Measurements from ENCODE around the gene CFLAR. TPM values are rescaled to one million over a fixed set of nuclear protein-coding genes. Genes with fewer than 3 reads are reported as not detected.

Gene CFLAR
- polyA plus RNA-seq, 1 donor from 2014 or later, result 1.6 TPM

DNA sequence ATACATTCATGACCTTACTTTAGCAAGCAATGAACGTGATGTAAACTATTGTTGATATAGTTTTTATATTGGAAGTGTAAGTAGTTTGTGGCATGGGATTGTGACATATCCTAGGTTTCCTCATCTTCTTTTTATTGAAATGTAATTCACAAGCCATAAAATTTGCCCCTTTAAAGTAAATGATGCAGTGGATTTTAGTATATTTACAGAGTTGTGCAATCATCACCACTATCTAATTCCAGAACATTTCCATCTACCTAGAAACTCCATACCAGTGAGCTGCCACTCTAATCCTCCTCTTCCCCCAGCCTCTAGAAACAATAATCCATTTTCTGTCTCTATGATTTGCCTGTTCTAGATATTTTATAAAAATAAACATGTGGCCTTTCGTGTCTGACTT lies 56.3 kb downstream of the CFLAR start:
- Histone ChIP-seq H3K9me2 (ENCODE audit: insufficient read depth, low read length) (no peaks in the 10 kb centered on the region), H3K9me3 (ENCODE audit: low read length) (no peaks in the 10 kb centered on the region), H3K79me2 (replicated peaks; ENCODE audit: insufficient read depth, low read length) (no peaks in the 10 kb centered on the region), H3K27me3 (ENCODE audit: insufficient read depth, low read depth, low read length) (no peaks in the 10 kb centered on the region), H3K4me3 (ENCODE audit: low read length) (no peak overlapping the region), H3F3A (ENCODE audit: insufficient read depth, low read length, poor library complexity, severe bottlenecking) (no peaks in the 10 kb centered on the region), H4K20me1 (ENCODE audit: insufficient read depth) (no peaks in the 10 kb centered on the region), H2AFZ (ENCODE audit: low read depth, low read length) (no peak overlapping the region), H3K36me3 (ENCODE audit: insufficient read depth, low read length) (no peaks in the 10 kb centered on the region), H3K27ac (ENCODE audit: low read length) (no peak overlapping the region), H3K9ac (ENCODE audit: low read length) (no peak overlapping the region), H3K4me2 (ENCODE audit: low read length) (no peak overlapping the region)
- TF ChIP-seq POLR2AphosphoS5 (IDR thresholded peaks at IDR 0.05), result no peak
- TF ChIP-seq, protein P1, sequence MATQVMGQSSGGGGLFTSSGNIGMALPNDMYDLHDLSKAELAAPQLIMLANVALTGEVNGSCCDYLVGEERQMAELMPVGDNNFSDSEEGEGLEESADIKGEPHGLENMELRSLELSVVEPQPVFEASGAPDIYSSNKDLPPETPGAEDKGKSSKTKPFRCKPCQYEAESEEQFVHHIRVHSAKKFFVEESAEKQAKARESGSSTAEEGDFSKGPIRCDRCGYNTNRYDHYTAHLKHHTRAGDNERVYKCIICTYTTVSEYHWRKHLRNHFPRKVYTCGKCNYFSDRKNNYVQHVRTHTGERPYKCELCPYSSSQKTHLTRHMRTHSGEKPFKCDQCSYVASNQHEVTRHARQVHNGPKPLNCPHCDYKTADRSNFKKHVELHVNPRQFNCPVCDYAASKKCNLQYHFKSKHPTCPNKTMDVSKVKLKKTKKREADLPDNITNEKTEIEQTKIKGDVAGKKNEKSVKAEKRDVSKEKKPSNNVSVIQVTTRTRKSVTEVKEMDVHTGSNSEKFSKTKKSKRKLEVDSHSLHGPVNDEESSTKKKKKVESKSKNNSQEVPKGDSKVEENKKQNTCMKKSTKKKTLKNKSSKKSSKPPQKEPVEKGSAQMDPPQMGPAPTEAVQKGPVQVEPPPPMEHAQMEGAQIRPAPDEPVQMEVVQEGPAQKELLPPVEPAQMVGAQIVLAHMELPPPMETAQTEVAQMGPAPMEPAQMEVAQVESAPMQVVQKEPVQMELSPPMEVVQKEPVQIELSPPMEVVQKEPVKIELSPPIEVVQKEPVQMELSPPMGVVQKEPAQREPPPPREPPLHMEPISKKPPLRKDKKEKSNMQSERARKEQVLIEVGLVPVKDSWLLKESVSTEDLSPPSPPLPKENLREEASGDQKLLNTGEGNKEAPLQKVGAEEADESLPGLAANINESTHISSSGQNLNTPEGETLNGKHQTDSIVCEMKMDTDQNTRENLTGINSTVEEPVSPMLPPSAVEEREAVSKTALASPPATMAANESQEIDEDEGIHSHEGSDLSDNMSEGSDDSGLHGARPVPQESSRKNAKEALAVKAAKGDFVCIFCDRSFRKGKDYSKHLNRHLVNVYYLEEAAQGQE (IDR thresholded peaks at IDR 0.05; ENCODE audit: borderline replicate concordance), result no peak
- TF ChIP-seq EP300 (conservative IDR thresholded peaks at IDR 0.05; ENCODE audit: poor library complexity, severe bottlenecking), result no peak
- TF ChIP-seq RAD21 (conservative IDR thresholded peaks at IDR 0.05), result no peak
- no peak for TF ChIP-seq EZH2 (IDR thresholded peaks at IDR 0.05; ENCODE audit: borderline replicate concordance, insufficient read depth, low read length, poor library complexity, severe bottlenecking)
- no peak for TF ChIP-seq TAF1 (IDR thresholded peaks at IDR 0.05; ENCODE audit: low read depth)

DNA sequence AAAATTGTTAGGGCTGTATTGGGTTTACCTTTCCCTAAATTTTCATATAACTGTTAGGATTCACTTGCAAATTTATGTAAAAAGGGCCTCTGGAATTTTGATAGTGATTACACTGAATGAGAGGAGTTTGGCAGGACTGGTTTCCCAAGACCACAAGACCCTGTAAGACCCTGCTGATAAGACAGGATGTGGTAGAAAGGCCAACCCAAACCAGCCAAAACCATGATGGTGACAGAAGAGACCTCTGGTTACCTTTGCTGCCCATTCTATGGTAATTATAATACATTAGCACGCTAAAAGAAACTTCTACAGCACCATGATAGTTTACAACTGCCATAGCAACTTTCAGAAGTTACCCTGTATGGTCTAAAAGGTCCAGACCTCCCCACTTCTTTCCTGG lies 58.7 kb downstream of the CFLAR start:
- H3K36me3 ChIP-seq (ENCODE audit: insufficient read depth, low read length), result no peaks in the 10 kb centered on the region
- H4K20me1 ChIP-seq (ENCODE audit: insufficient read depth), result no peaks in the 10 kb centered on the region
- H3K27ac ChIP-seq (ENCODE audit: low read length), result no peak overlapping the region
- no peak overlapping the region for H2AFZ ChIP-seq (ENCODE audit: low read depth, low read length)
- no peak for TF ChIP-seq EP300 (conservative IDR thresholded peaks at IDR 0.05; ENCODE audit: poor library complexity, severe bottlenecking)
- TF ChIP-seq POLR2AphosphoS5 (IDR thresholded peaks at IDR 0.05), result no peak
- no peak for TF ChIP-seq MXI1 (conservative IDR thresholded peaks at IDR 0.05; ENCODE audit: poor library complexity, severe bottlenecking)
- no peak for TF ChIP-seq SMC3 (conservative IDR thresholded peaks at IDR 0.05; ENCODE audit: poor library complexity)
- TF ChIP-seq, protein P1 (IDR thresholded peaks at IDR 0.05; ENCODE audit: borderline replicate concordance), result no peak
- TF ChIP-seq, protein P2, sequence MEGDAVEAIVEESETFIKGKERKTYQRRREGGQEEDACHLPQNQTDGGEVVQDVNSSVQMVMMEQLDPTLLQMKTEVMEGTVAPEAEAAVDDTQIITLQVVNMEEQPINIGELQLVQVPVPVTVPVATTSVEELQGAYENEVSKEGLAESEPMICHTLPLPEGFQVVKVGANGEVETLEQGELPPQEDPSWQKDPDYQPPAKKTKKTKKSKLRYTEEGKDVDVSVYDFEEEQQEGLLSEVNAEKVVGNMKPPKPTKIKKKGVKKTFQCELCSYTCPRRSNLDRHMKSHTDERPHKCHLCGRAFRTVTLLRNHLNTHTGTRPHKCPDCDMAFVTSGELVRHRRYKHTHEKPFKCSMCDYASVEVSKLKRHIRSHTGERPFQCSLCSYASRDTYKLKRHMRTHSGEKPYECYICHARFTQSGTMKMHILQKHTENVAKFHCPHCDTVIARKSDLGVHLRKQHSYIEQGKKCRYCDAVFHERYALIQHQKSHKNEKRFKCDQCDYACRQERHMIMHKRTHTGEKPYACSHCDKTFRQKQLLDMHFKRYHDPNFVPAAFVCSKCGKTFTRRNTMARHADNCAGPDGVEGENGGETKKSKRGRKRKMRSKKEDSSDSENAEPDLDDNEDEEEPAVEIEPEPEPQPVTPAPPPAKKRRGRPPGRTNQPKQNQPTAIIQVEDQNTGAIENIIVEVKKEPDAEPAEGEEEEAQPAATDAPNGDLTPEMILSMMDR (IDR thresholded peaks at IDR 0.05; ENCODE audit: poor library complexity, severe bottlenecking), result no peak
- no peak for TF ChIP-seq EZH2 (IDR thresholded peaks at IDR 0.05; ENCODE audit: borderline replicate concordance, insufficient read depth, low read length, poor library complexity, severe bottlenecking)
- no peak for TF ChIP-seq RAD21 (conservative IDR thresholded peaks at IDR 0.05)
- TF ChIP-seq TAF1 (IDR thresholded peaks at IDR 0.05; ENCODE audit: low read depth), result no peak
- no peak overlapping the region for H3K9ac ChIP-seq (ENCODE audit: low read length)
- H3K9me3 ChIP-seq (ENCODE audit: low read length), result no peaks in the 10 kb centered on the region
- no peaks in the 10 kb centered on the region for H3K9me2 ChIP-seq (ENCODE audit: insufficient read depth, low read length)
- H3K4me2 ChIP-seq (ENCODE audit: low read length), result no peak overlapping the region
- H3K79me2 ChIP-seq (replicated peaks; ENCODE audit: insufficient read depth, low read length), result no peaks in the 10 kb centered on the region
- H3K4me3 ChIP-seq (ENCODE audit: low read length), result no peak overlapping the region
- H3K27me3 ChIP-seq (ENCODE audit: insufficient read depth, low read depth, low read length), result no peaks in the 10 kb centered on the region
- H3F3A ChIP-seq (ENCODE audit: insufficient read depth, low read length, poor library complexity, severe bottlenecking), result no peaks in the 10 kb centered on the region

All from neural cell (in vitro differentiated cells).